WTC11 (cell line): ENCODE measurements around the gene FAM177A1. TPM values are rescaled to one million over a fixed set of nuclear protein-coding genes. Genes with fewer than 3 reads are reported as not detected.

ENCODE experiments used
- ATAC-seq: fragments of 200-7000 bp; cut with Tn5 transposase; 2 replicates; pipeline ENCODE4 v1.10.0; 2021; ENCODE audit warnings: mild to moderate bottlenecking, moderate library complexity
- CTCF ChIA-PET: fragments of 300-600 bp; sonication (Branson Sonifier 250); formaldehyde crosslinking; loops from one replicate; lab custom pipeline; 2021; ENCODE audit warnings: antibody characterized with exemption; lab: Charles Lee
- POLR2A ChIA-PET: fragments of 350-600 bp; sonication (Branson Sonifier 250); formaldehyde crosslinking; loops from one replicate; lab custom pipeline; 2021; ENCODE audit warnings: antibody characterized with exemption; lab: Charles Lee
- DNase-seq: peaks from one replicate; pipeline ENCODE4 v3.0.0; 2021; ENCODE audit warnings: low spot score
- H3K27ac Mint-ChIP-seq: 2 replicates; pipeline ENCODE4 v1.8.0; 2021; ENCODE audit warnings: mixed read lengths
- H3K27me3 Mint-ChIP-seq: 2 replicates; pipeline ENCODE4 v1.8.0; 2021; ENCODE audit warnings: low read depth, mild to moderate bottlenecking, moderate library complexity, mixed read lengths
- H3K36me3 Mint-ChIP-seq: 2 replicates; pipeline ENCODE4 v1.8.0; 2021; ENCODE audit warnings: mixed read lengths
- H3K4me1 Mint-ChIP-seq: 2 replicates; pipeline ENCODE4 v1.8.0; 2022; ENCODE audit warnings: mixed read lengths
- H3K4me3 Mint-ChIP-seq: 2 replicates; pipeline ENCODE4 v1.8.0; 2021; ENCODE audit warnings: mild to moderate bottlenecking, moderate library complexity, mixed read lengths
- H3K9me3 Mint-ChIP-seq: 2 replicates; pipeline ENCODE4 v1.8.0; 2021; ENCODE audit warnings: mixed read lengths
- CBFB ChIP-seq: sonication (generic); formaldehyde crosslinking; IDR thresholded peaks from 2 replicates; pipeline ENCODE4 v1.8.1; 2022; ENCODE audit warnings: mild to moderate bottlenecking, low read depth, missing genetic modification reagents
- ESRRA ChIP-seq: sonication (generic); formaldehyde crosslinking; IDR thresholded peaks from 2 replicates; pipeline ENCODE4 v1.8.1; 2022; ENCODE audit warnings: mild to moderate bottlenecking, missing genetic modification reagents, borderline replicate concordance
- GABPB1 ChIP-seq: sonication (generic); formaldehyde crosslinking; IDR thresholded peaks from 2 replicates; pipeline ENCODE4 v1.8.1; 2023; ENCODE audit warnings: mild to moderate bottlenecking, missing genetic modification reagents
- IRF2 ChIP-seq: sonication (generic); formaldehyde crosslinking; IDR thresholded peaks from 2 replicates; pipeline ENCODE4 v1.8.0; 2022; ENCODE audit warnings: low read depth, missing genetic modification reagents, borderline replicate concordance
- JAZF1 ChIP-seq: fragments of 250-450 bp; sonication (Bioruptor Pico); IDR thresholded peaks from 2 replicates; pipeline ENCODE4 v1.9.0; 2021; ENCODE audit warnings: moderate library complexity, mild to moderate bottlenecking, inconsistent platforms
- KAT7 ChIP-seq: sonication (generic); formaldehyde crosslinking; IDR thresholded peaks from 2 replicates; pipeline ENCODE4 v1.8.1; 2023; ENCODE audit warnings: missing genetic modification reagents, mild to moderate bottlenecking, borderline replicate concordance
- NFE2L1 ChIP-seq: sonication (generic); formaldehyde crosslinking; IDR thresholded peaks from 2 replicates; pipeline ENCODE4 v1.8.1; 2023; ENCODE audit warnings: missing genetic modification reagents
- NFYB ChIP-seq: sonication (generic); formaldehyde crosslinking; conservative IDR thresholded peaks from 2 replicates; pipeline ENCODE4 v1.8.0; 2022; ENCODE audit warnings: low read depth, missing genetic modification reagents
- NR3C1 ChIP-seq: sonication (generic); formaldehyde crosslinking; conservative IDR thresholded peaks from 2 replicates; pipeline ENCODE4 v1.8.1; 2023; ENCODE audit warnings: low read depth, mild to moderate bottlenecking, missing genetic modification reagents
- OVOL2 ChIP-seq: fragments of 250-450 bp; sonication (Bioruptor Pico); IDR thresholded peaks from 2 replicates; pipeline ENCODE4 v1.9.0; 2021; ENCODE audit warnings: mild to moderate bottlenecking, borderline replicate concordance
- SMAD4 ChIP-seq: sonication (generic); formaldehyde crosslinking; IDR thresholded peaks from 2 replicates; pipeline ENCODE4 v1.8.0; 2022; ENCODE audit warnings: mild to moderate bottlenecking, missing genetic modification reagents
- SP1 ChIP-seq: sonication (generic); formaldehyde crosslinking; conservative IDR thresholded peaks from 2 replicates; pipeline ENCODE4 v1.8.1; 2022; ENCODE audit warnings: missing genetic modification reagents
- ZNF423 ChIP-seq: fragments of 250-450 bp; sonication (Bioruptor Pico); IDR thresholded peaks from 2 replicates; pipeline ENCODE4 v2.1.2; 2022; ENCODE audit warnings: mild to moderate bottlenecking, moderate library complexity
- ZNF671 ChIP-seq: fragments of 250-450 bp; sonication (Bioruptor Pico); IDR thresholded peaks from 2 replicates; pipeline ENCODE4 v1.8.0; 2021; ENCODE audit warnings: mild to moderate bottlenecking
- total RNA-seq: library from RNA; stranded (reverse); gene quantifications from 3 replicates; pipeline ENCODE4 v1.2.3, GENCODE V29; 2021
- TF ChIP-seq, protein P1 (sequence below): fragments of 200-600 bp; IDR thresholded peaks from 2 replicates; pipeline ENCODE4 v1.8.0; 2022; ENCODE audit warnings: antibody characterized with exemption
- TF ChIP-seq, protein P2 (sequence below): sonication (generic); formaldehyde crosslinking; IDR thresholded peaks from 2 replicates; pipeline ENCODE4 v1.8.0; 2022; ENCODE audit warnings: mild to moderate bottlenecking, missing genetic modification reagents
- TF ChIP-seq, protein P3 (sequence below): sonication (generic); formaldehyde crosslinking; IDR thresholded peaks from 2 replicates; pipeline ENCODE4 v1.8.0; 2023; ENCODE audit warnings: mild to moderate bottlenecking, missing genetic modification reagents
- TF ChIP-seq, protein P4 (sequence below): sonication (generic); formaldehyde crosslinking; IDR thresholded peaks from 2 replicates; pipeline ENCODE4 v1.8.0; 2023; ENCODE audit warnings: missing genetic modification reagents, mild to moderate bottlenecking, borderline replicate concordance
- TF ChIP-seq, protein P5 (sequence below): sonication (generic); formaldehyde crosslinking; IDR thresholded peaks from 2 replicates; pipeline ENCODE4 v1.8.1; 2023; ENCODE audit warnings: mild to moderate bottlenecking, moderate library complexity, missing genetic modification reagents
- TF ChIP-seq, protein P6 (sequence below): sonication (generic); formaldehyde crosslinking; IDR thresholded peaks from 2 replicates; pipeline ENCODE4 v1.8.1; 2023; ENCODE audit warnings: mild to moderate bottlenecking, missing genetic modification reagents, moderate library complexity

FAM177A1 gene
- total RNA-seq, 1 experiment from 2014 or later = 44.7 TPM

DNA sequence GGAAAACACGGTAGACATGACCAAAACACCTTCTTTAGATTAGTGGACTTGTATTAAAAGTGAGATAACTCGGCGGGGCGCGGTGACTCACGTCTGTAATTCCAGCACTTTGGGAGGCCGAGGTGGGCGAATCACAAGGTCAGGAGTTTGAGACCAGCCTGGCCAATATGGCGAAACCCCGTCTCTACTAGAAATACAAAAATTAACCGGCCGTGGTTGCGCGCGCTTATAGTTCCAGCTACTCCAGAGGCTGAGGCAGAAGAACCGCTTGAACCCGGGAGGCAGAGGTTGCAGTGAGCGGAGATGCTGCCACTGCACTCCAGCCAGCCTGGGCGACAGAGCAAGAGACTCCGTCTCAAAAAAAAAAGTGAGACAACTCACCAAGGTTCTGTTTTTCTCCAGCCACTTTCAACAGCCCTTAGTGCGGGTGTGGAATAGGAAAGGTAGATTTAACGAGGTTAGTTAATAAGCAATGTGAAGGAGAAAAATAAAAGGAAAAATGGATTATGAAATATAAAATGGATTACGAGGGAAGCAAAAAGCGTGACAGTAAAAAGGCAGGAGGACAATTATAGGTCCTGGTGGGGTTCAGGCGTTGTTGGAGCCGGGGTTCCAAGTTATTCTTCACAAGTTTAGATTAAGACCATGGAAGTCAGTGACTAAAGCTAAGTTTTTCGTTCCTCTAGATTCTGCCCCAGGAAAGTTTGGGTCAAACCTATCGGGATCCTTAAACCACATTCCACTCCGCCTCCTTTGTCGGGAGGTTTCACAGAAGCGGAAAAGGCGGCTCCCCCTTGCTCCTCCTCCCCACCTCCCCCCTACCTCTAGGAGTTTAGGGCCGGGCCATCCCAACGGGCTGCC, 75.2 kb downstream of the FAM177A1 start (continued):
- TF ChIP-seq JAZF1 (CRISPR knock-in tag) (no peak), KAT7 (CRISPR knock-in tag) (no peak), SMAD4 (no peak), ESRRA (CRISPR knock-in tag) (no peak)
- TF ChIP-seq, protein P1, sequence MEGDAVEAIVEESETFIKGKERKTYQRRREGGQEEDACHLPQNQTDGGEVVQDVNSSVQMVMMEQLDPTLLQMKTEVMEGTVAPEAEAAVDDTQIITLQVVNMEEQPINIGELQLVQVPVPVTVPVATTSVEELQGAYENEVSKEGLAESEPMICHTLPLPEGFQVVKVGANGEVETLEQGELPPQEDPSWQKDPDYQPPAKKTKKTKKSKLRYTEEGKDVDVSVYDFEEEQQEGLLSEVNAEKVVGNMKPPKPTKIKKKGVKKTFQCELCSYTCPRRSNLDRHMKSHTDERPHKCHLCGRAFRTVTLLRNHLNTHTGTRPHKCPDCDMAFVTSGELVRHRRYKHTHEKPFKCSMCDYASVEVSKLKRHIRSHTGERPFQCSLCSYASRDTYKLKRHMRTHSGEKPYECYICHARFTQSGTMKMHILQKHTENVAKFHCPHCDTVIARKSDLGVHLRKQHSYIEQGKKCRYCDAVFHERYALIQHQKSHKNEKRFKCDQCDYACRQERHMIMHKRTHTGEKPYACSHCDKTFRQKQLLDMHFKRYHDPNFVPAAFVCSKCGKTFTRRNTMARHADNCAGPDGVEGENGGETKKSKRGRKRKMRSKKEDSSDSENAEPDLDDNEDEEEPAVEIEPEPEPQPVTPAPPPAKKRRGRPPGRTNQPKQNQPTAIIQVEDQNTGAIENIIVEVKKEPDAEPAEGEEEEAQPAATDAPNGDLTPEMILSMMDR = no peak

DNA sequence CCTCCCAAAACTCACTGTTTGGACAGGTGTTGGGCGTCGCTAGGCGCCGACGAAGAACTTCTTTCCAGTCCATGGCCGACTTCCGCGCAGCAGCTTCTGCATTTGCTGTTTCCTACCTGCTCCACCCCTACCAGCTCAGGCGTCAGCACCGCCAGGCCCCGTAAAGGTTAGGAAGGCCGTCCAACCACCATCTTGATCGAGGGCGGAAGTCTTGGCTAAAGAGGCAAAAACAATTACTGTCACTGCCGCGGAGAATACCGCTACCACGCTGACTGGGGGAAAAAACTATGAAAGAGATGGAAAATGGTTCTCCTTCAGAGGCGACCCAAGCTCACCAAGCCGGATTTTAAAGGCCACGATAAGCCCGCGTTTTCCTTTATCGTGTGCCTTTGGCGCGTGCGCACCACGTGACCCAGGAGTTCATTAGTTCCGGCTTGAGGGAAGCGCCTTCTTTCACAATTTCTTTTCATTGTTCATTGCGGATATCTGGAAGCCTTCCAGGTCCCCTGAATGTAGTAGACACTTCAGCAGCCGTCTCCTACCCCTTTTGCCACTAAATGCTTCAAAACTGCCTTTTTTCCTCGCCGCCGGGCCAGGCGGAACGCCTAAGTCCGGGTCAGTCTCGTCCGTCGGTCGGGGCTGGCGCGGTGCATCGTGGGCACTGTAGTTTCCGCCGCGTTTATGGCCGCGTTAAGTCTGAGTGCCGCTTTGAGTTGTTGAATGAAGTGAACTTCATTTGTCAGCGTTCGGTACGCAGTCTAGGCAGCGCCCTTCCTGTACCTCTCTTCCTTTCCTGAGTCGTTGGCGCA, 76.0 kb downstream of the FAM177A1 start, which contains the start of the genes PPP2R3C and PRORP:
Gene PPP2R3C, minus strand, starts transcription at position 104 of the 809 bp plus-strand sequence. Its CDS starts 31 bp downstream, at position 73.
Gene PRORP, plus strand, starts transcription at position 666 of the 809 bp plus-strand sequence. CDS start 694 bp downstream, outside the sequence.
- CTCF ChIA-PET = interaction anchor here (1.0 kb wide), 1 partner anchor 14 kb away, joined by 3 read pairs; no protein-coding TSS in a partner anchor
- POLR2A ChIA-PET = interaction anchor here (0.5 to 2.1 kb wide), 6 partner anchors 76 to 431 kb away, joined by 3 to 15 read pairs (median 4); partner anchors contain the start of genes CFL2 and FAM177A1
- Mint-ChIP-seq H3K9me3 (no peaks in the 10 kb centered on the region), H3K4me1 (peaks cover 14% of the 10 kb centered on the region), H3K27ac (peak within 1 kb of the TSS; percentile 100), H3K4me3 (peak within 1 kb of the TSS; percentile 98), H3K36me3 (peaks cover 7% of the 10 kb centered on the region), H3K27me3 (no peaks in the 10 kb centered on the region)
- ATAC-seq (peak; percentile 91), DNase-seq (peak; percentile 92)
- TF ChIP-seq IRF2 (CRISPR knock-in tag) (no peak), GABPB1 (CRISPR knock-in tag) (peak; percentile 65), NFYB (no peak), ZNF671 (CRISPR knock-in tag) (no peak), SP1 (peak; percentile 44), ZNF423 (no peak), NFE2L1 (CRISPR knock-in tag) (peak; percentile 78), CBFB (CRISPR knock-in tag) (no peak), NR3C1 (CRISPR knock-in tag) (no peak), OVOL2 (CRISPR knock-in tag) (no peak)
- TF ChIP-seq, protein P2, sequence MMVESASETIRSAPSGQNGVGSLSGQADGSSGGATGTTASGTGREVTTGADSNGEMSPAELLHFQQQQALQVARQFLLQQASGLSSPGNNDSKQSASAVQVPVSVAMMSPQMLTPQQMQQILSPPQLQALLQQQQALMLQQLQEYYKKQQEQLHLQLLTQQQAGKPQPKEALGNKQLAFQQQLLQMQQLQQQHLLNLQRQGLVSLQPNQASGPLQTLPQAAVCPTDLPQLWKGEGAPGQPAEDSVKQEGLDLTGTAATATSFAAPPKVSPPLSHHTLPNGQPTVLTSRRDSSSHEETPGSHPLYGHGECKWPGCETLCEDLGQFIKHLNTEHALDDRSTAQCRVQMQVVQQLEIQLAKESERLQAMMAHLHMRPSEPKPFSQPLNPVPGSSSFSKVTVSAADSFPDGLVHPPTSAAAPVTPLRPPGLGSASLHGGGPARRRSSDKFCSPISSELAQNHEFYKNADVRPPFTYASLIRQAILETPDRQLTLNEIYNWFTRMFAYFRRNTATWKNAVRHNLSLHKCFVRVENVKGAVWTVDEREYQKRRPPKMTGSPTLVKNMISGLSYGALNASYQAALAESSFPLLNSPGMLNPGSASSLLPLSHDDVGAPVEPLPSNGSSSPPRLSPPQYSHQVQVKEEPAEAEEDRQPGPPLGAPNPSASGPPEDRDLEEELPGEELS (CRISPR knock-in tag) = 0 out of 2 replicates have a peak, but pooled peaks have one; percentile 27
- TF ChIP-seq, protein P3, sequence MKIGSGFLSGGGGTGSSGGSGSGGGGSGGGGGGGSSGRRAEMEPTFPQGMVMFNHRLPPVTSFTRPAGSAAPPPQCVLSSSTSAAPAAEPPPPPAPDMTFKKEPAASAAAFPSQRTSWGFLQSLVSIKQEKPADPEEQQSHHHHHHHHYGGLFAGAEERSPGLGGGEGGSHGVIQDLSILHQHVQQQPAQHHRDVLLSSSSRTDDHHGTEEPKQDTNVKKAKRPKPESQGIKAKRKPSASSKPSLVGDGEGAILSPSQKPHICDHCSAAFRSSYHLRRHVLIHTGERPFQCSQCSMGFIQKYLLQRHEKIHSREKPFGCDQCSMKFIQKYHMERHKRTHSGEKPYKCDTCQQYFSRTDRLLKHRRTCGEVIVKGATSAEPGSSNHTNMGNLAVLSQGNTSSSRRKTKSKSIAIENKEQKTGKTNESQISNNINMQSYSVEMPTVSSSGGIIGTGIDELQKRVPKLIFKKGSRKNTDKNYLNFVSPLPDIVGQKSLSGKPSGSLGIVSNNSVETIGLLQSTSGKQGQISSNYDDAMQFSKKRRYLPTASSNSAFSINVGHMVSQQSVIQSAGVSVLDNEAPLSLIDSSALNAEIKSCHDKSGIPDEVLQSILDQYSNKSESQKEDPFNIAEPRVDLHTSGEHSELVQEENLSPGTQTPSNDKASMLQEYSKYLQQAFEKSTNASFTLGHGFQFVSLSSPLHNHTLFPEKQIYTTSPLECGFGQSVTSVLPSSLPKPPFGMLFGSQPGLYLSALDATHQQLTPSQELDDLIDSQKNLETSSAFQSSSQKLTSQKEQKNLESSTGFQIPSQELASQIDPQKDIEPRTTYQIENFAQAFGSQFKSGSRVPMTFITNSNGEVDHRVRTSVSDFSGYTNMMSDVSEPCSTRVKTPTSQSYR = no peak
- TF ChIP-seq, protein P4, sequence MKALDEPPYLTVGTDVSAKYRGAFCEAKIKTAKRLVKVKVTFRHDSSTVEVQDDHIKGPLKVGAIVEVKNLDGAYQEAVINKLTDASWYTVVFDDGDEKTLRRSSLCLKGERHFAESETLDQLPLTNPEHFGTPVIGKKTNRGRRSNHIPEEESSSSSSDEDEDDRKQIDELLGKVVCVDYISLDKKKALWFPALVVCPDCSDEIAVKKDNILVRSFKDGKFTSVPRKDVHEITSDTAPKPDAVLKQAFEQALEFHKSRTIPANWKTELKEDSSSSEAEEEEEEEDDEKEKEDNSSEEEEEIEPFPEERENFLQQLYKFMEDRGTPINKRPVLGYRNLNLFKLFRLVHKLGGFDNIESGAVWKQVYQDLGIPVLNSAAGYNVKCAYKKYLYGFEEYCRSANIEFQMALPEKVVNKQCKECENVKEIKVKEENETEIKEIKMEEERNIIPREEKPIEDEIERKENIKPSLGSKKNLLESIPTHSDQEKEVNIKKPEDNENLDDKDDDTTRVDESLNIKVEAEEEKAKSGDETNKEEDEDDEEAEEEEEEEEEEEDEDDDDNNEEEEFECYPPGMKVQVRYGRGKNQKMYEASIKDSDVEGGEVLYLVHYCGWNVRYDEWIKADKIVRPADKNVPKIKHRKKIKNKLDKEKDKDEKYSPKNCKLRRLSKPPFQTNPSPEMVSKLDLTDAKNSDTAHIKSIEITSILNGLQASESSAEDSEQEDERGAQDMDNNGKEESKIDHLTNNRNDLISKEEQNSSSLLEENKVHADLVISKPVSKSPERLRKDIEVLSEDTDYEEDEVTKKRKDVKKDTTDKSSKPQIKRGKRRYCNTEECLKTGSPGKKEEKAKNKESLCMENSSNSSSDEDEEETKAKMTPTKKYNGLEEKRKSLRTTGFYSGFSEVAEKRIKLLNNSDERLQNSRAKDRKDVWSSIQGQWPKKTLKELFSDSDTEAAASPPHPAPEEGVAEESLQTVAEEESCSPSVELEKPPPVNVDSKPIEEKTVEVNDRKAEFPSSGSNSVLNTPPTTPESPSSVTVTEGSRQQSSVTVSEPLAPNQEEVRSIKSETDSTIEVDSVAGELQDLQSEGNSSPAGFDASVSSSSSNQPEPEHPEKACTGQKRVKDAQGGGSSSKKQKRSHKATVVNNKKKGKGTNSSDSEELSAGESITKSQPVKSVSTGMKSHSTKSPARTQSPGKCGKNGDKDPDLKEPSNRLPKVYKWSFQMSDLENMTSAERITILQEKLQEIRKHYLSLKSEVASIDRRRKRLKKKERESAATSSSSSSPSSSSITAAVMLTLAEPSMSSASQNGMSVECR = no peak
- TF ChIP-seq, protein P5, sequence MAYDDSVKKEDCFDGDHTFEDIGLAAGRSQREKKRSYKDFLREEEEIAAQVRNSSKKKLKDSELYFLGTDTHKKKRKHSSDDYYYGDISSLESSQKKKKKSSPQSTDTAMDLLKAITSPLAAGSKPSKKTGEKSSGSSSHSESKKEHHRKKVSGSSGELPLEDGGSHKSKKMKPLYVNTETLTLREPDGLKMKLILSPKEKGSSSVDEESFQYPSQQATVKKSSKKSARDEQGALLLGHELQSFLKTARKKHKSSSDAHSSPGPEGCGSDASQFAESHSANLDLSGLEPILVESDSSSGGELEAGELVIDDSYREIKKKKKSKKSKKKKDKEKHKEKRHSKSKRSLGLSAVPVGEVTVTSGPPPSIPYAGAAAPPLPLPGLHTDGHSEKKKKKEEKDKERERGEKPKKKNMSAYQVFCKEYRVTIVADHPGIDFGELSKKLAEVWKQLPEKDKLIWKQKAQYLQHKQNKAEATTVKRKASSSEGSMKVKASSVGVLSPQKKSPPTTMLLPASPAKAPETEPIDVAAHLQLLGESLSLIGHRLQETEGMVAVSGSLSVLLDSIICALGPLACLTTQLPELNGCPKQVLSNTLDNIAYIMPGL (CRISPR knock-in tag) = 0 out of 2 replicates have a peak, but pooled peaks have one; percentile 24
- TF ChIP-seq, protein P6, sequence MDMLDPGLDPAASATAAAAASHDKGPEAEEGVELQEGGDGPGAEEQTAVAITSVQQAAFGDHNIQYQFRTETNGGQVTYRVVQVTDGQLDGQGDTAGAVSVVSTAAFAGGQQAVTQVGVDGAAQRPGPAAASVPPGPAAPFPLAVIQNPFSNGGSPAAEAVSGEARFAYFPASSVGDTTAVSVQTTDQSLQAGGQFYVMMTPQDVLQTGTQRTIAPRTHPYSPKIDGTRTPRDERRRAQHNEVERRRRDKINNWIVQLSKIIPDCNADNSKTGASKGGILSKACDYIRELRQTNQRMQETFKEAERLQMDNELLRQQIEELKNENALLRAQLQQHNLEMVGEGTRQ (CRISPR knock-in tag) = peak; percentile 96
